Measurements from ENCODE around the gene TRIO.

The TRIO gene

DNA sequence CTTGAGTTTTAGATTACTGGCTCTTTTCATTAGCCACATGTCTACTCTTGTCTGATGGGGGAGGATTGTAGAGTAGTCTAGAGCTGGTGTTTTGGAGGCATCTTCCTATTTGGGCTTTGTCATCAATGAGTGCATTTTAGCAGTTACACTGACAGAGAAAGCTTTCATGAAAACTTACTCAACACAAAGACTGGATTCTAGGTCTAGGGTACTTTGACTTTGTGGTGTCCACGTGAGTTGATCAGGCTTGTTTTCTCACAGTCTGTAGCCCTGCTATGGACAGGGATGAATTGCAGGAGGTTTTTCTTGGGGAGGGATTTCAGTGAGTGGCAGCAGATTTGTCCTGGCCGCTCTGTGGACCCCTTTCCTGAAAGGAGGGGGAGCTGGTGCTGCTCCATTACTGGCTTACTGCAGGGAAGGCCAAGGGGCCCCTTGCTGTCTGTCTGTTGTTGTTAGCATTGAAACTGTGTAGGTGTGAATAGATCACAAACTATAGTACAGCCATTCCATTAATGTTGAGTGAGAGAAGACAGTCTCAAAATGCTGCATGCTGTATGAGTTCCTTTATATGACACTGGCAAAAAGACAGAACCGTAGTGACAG lies 6.6 kb downstream of the TRIO start:
- Histone ChIP-seq H3K9me3 (ENCODE audit: control insufficient read depth, low read length) (no peaks in the 10 kb centered on the region), H3K27me3 (ENCODE audit: control insufficient read depth, insufficient read depth, low read length) (no peaks in the 10 kb centered on the region), H3K4me1 (peaks cover 14% of the 10 kb centered on the region), H3K27ac (no peak overlapping the region), H3K36me3 (ENCODE audit: control insufficient read depth, insufficient read depth, low read length) (no peaks in the 10 kb centered on the region), H2AFZ (no peak overlapping the region), H3K9ac (no peak overlapping the region), H3K4me3 (ENCODE audit: low read depth, low read length) (no peak overlapping the region), H3K4me2 (ENCODE audit: low read length) (no peak overlapping the region), H3K79me2 (peaks cover 76% of the 10 kb centered on the region)
- no peak for TF ChIP-seq CTCF (IDR thresholded peaks at IDR 0.05)

DNA sequence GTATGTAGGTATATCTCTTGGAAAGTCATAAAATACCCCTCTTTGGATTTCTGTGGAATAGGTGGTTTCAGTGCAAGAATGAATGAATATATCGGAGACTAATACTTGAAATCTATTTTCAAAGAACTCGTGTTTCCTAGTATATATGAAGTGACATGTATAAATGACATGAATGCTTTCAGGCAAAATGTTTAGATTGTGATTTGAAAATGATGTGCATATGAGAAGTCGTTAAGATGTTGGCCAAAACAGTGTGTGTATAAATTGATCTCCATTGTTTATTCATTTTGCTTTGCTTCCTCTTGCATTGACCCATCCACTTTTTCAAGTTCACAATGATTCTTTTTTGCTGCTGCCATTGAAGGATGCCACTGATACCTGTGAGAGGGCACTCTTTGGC lies 8.3 kb downstream of the TRIO start:
- no peak overlapping the region for H3K4me2 ChIP-seq (ENCODE audit: low read length)
- peaks cover 90% of the 10 kb centered on the region for H3K79me2 ChIP-seq
- no peaks in the 10 kb centered on the region for H3K36me3 ChIP-seq (ENCODE audit: control insufficient read depth, insufficient read depth, low read length)
- TF ChIP-seq CTCF (IDR thresholded peaks at IDR 0.05) = no peak
- no peaks in the 10 kb centered on the region for H3K27me3 ChIP-seq (ENCODE audit: control insufficient read depth, insufficient read depth, low read length)
- H3K27ac ChIP-seq = no peak overlapping the region
- no peak overlapping the region for H2AFZ ChIP-seq
- H3K4me1 ChIP-seq = peaks cover 17% of the 10 kb centered on the region
- no peak overlapping the region for H3K9ac ChIP-seq
- H3K9me3 ChIP-seq (ENCODE audit: control insufficient read depth, low read length) = no peaks in the 10 kb centered on the region
- H3K4me3 ChIP-seq (ENCODE audit: low read depth, low read length) = no peak overlapping the region

- Histone ChIP-seq H3K4me3 (ENCODE audit: low read depth, low read length) (no peak overlapping the region), H3K4me1 (peaks cover 17% of the 10 kb centered on the region), H3K4me2 (ENCODE audit: low read length) (no peak overlapping the region), H3K9ac (no peak overlapping the region), H3K79me2 (peaks cover 91% of the 10 kb centered on the region), H3K27ac (no peak overlapping the region), H3K9me3 (ENCODE audit: control insufficient read depth, low read length) (no peaks in the 10 kb centered on the region), H2AFZ (no peak overlapping the region), H3K36me3 (ENCODE audit: control insufficient read depth, insufficient read depth, low read length) (no peaks in the 10 kb centered on the region), H3K27me3 (ENCODE audit: control insufficient read depth, insufficient read depth, low read length) (no peaks in the 10 kb centered on the region)
- TF ChIP-seq CTCF (IDR thresholded peaks at IDR 0.05) = no peak
Observed at GRCh38 chr5:14153071-14153864, 10.1 kb downstream of the TRIO start.

- peaks cover 17% of the 10 kb centered on the region for H3K4me1 ChIP-seq
- TF ChIP-seq CTCF (IDR thresholded peaks at IDR 0.05) = no peak
- H3K9ac ChIP-seq = no peak overlapping the region
- H3K4me3 ChIP-seq (ENCODE audit: low read depth, low read length) = no peak overlapping the region
- no peak overlapping the region for H2AFZ ChIP-seq
- H3K27me3 ChIP-seq (ENCODE audit: control insufficient read depth, insufficient read depth, low read length) = no peaks in the 10 kb centered on the region
- no peaks in the 10 kb centered on the region for H3K9me3 ChIP-seq (ENCODE audit: control insufficient read depth, low read length)
- H3K27ac ChIP-seq = no peak overlapping the region
- peaks cover 91% of the 10 kb centered on the region for H3K79me2 ChIP-seq
- H3K4me2 ChIP-seq (ENCODE audit: low read length) = no peak overlapping the region
- H3K36me3 ChIP-seq (ENCODE audit: control insufficient read depth, insufficient read depth, low read length) = no peaks in the 10 kb centered on the region
Observed at GRCh38 chr5:14153932-14154731, 11.0 kb downstream of the TRIO start.
